GM18511 (cell line): Measurements from ENCODE around the gene C5orf22.
"Not testable (repeated sequence)": the region's sequence is repeated elsewhere in the genome, so short reads cannot be mapped to it uniquely, and the experiment has no call there.

ENCODE experiments used
- ATAC-seq: cut with Tn5 transposase; IDR thresholded peaks from one replicate; pipeline ENCODE4 v1.9.1; 2021; ENCODE audit warnings: mild to moderate bottlenecking, moderate library complexity; ENCODE audit not compliant: unreplicated experiment

C5orf22 gene

DNA sequence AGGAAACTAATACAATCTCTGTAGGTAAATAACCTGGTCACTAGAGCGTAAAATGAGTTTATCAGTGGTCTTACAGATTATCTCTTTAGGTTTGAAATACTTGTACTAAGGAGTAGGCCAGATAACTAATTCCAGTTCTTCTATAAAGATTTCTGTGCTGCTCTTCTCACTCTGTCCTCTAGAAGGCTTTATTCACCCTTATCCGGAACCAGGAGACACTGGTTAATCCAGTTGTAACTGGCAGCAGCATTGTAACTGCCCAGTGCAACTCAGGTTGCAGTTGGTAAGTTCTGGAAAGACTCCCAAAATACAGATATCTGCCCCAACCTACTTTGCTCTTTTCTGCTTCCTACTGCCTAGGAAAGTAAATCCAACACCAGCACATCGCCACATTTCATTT is 19.8 kb downstream of the C5orf22 start:
- no peak for ATAC-seq

DNA sequence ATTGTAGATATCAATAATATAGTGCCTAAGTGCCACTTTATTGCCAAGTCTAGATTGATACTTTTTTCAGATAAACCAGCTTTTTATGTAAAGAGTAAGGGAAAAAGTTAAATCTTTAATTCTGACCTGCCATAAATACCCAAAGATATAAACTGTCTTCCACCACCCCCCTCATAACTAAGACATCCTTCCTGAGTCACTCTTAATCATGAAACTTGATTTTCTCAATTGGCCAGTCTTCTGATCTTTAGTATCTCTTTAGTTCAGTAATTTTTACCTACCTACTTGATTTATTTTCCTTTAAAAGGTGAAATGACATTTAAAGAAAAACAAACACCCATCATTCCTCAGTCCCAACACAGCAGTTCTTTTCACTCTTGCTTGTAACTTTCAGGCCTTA is 21.8 kb downstream of the C5orf22 start:
- ATAC-seq, result no peak

DNA sequence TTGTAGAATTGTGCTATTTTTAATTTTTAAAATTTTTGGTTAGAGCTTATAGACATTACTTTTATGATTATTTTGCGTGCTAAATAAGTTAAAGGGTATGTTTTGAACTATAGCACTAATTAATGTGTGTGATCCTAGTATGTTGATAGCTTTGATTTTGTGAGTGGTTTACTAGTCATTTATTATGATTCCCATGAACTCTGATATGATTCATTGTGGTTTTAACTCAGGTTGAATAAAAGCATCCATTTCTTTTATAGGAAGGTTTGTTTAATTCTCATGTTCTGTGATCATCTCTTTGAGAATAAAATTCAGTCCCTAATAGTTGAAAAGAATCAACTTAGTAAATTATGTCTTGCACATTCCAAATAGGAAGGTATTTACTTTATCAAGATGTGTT is 22.5 kb downstream of the C5orf22 start:
- ATAC-seq, result no peak

DNA sequence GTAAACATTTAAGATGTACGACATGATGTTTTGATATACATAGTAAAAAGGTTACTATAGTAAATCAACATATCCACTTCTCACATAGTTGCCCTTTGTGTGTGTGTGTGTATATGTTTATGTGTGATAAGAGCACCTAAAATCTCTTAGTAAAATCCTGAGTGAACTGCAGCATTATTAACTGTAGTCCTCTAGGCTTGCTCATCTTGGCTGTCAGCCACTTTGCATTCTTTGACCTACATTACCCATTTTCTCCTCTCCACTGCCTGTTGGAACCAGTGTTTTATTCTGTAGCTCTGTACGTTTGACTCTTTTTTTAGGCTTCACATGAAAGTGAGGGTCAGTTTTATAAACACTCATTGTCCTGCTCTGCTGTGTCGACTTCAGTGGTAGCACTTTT is 24.4 kb downstream of the C5orf22 start:
- no peak for ATAC-seq

DNA sequence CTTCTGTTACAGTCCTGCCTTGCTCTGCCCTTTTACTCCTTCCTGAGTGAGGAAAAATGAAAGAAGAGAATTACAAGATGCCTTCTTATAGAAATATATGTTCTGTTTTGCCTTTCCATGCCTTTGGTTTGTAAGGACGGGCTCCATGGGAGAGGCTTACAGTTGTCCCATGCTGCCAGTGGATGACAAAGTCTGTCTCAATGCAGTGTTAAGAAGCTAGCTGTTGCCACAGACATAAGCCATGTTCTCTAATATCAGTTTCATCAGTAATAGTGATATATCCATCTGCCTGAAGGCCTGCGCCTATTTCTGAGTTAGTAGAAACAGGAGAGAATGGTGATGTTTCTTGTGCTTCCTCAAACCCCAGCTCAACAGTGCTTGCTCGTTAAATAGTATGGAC is 27.8 kb downstream of the C5orf22 start:
- ATAC-seq, result no peak

GRCh38 chr5:31561946-31562345 is 29.8 kb downstream of the C5orf22 start:
- no peak for ATAC-seq

DNA sequence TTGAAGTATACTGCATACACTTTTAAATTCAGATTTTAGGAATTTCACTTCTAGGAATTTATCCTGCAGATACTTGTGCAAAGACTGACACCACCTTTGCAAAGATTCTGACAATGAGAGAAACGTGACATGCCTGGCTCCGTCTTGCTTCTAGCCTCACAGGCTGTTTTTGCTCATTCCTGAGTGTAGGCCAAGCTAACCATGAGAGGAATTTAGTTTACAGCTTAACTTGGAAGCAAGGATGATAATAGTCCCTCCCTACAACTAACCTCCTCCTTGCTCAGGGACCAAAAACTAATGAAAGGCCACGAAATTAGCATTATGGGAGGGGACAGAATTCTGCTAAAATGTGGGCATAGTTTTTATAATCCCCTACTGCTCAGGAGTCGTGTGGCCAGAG is 31.1 kb downstream of the C5orf22 start:
- no peak for ATAC-seq

DNA sequence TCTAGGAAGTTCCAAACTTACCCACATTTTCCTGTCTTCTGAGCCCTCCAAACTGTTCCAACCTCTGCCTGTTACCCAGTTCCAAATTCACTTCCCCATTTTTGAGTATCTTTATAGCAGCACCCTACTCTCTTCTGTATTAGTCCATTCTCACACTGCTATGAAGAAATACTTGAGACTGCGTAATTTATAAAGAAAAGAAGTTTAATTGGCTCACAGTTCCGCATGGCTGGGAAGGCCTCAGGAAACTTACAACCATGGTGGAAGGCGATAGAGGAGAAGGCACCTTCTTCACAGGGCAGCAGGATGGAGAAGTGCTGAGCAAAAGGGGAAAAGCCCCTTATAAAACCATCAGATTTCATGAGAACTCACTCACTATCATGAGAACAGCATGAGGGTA is 34.3 kb downstream of the C5orf22 start:
- not testable (repeated sequence) for ATAC-seq

DNA sequence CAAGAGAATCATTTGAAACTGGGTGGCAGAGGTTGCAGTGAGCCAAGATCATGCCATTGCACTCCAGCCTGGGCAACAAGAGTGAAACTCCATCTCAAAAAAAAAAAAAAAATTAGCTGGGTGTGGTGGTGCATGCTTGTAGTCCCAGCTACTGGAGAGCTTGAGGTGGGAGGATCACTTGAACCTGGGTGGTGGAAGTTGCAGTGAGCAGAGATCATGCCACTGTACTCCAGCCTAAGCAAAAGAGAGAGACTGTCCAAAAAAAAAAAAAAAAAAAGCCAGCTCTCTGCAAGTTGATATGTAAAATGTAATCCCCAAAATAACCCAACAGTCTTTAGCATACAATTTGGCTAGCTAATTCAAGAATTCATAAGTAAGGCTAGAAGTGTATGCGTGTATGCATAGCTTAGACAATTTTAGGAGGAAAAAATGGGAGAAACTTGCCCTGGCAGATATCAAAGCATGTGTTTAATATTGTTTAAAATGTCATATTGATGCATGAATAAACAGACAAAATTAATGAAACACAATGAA is 36.3 kb downstream of the C5orf22 start:
- no peak for ATAC-seq

- ATAC-seq, result no peak
These were observed 37.0 kb downstream of the C5orf22 start for GRCh38 chr5:31569068-31569467.

GRCh38 chr5:31573494-31574142 is 41.5 kb downstream of the C5orf22 start:
- ATAC-seq, result peak; percentile 87

DNA sequence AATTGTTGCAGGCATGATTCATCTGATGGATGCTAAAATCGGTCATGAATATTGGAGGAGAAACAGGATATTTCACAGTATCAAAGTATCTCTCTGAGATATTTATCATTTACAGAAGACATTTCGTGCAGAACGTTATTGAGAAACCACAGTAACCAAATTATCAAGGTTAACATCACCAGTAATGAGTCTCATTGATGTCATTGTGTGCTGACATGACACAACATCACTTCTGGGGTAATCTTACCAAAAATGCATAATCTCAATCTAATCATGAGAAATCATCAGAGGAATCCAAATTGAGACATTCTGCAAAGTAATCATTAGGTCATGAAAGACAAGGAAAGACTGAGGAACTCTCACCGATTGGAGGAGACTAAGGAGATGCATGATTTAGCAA is 42.7 kb downstream of the C5orf22 start:
- ATAC-seq, result no peak

- ATAC-seq, result no peak
These were observed 45.3 kb downstream of the C5orf22 start for GRCh38 chr5:31577438-31577837.

GRCh38 chr5:31579558-31579957 is 47.5 kb downstream of the C5orf22 start:
- no peak for ATAC-seq

GRCh38 chr5:31581498-31582099 is 49.5 kb downstream of the C5orf22 start:
- ATAC-seq, result no peak

DNA sequence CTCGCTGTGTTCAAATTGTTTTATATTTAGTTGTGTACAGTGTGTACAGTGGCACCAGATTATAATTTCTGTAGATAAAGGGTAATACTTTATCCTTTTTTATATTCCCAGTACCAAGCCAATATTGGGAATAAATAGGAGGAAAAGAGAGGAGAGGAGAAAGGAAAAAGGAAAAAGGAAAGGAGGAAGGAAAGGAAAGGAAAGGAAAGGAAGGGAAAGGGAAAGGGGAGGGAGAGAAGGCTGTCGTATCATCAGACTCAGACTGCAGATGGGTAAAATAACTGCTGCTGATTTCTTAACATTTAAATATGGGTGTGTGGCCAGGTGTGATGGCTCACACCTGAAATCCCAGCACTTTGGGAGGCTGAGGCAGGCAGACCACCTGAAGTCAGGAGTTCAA is 51.0 kb downstream of the C5orf22 start:
- no peak for ATAC-seq

- no peak for ATAC-seq
These were observed 53.2 kb downstream of the C5orf22 start for GRCh38 chr5:31585166-31585894.

GRCh38 chr5:31585895-31586270 is 53.8 kb downstream of the C5orf22 start:
- ATAC-seq, result no peak

DNA sequence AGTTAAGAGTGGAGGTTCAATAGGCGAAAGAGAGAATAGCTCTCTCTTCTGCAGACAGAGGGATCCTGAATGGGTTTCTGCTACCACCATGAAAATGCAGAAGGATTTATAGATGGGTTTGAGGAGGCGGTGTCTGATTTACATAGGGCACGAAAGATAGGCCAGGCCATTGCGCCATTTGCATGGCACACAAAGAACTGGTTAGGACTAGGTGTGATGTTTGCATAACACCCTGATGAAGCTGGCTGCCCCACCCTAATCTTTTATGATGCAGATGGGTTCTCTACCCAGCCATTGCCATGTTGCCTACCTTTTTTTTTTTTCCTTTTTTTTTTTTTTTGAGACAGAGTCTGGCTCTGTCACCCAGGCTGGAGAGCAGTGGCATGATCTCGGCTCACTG is 55.4 kb downstream of the C5orf22 start:
- ATAC-seq, result no peak

DNA sequence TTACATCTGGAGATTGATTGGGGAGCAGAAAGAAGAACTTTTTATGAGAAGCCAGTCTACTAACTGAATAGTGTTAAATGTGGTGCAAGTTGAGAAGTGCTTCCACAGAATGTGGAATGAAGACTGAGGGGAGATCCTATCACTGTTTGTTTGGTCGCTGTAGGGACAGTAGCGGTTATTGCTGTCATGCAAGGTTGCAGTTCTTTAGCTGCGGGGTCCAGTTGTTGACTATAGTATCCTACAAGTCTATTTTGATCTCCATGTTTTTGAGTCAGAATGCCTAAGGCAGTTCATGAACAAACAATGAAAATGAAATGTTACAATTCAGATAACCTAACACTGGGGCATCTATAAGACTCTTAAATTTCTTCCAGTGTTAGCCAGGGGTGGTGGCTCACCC is 61.6 kb downstream of the C5orf22 start:
- no peak for ATAC-seq

DNA sequence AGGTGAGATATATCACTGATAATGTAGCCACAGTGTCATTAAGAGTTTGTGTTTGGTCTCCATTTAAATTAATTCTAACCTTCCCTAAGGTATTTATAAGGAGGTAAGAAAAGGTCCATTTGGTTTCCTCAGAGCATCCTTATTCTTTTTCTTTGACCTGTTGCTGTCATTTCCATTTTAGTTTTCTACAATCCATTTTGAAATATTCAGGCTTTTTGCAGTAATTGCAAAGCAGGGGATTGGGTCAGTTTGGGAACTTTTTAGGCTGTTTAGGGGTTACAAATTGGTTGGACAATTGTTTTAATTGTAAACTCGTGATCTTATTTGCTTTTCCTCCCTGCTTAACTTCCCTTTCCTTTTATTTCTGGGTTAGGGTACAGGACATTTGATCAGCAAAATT is 64.3 kb downstream of the C5orf22 start:
- ATAC-seq, result no peak
